ENCODE results near the gene BUD31. TPM values are rescaled to one million over a fixed set of nuclear protein-coding genes. Genes with fewer than 3 reads are reported as not detected.

BUD31 gene
- total RNA-seq, 2 experiments from 2014 or later: 143 to 149 TPM

DNA sequence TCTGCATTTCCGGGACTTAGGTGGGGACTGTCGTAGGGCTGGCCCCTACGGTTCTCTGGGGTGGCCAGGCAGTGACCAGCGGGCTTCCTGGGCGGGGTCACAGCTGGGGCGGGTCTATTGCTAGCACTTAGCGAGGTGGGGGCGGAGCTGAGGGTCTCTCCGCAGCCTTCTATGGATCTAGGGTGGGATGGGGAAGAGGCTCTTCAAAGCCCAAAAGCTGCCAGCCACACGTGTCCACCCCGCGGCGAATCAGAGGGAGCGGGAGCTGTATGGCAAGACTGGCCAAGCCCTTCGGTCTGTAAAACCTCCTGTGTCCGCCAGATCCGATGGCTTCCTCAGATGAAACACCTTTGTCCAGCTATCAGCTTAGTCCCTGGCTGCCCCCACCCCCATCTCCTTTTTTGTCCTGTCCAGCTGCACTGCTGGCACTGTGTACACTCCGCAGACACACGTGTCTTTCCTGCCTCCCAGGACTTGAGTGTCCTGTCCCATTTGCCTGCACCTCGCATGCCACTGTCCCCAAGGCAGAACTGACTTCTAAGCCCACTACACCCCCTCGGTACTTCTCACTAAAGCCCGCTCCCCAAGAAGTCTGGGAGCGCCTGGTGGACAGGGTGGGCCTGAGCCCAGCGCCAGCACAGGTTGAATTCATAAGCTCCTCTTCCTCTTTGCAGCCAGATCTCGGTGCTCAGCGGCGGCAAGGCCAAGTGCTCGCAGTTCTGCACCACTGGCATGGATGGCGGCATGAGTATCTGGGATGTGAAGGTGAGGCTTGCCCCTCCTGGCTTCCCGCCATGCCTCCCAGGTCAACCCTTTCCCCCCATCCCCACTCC, 15.2 kb upstream of the BUD31 start:
- Mint-ChIP-seq H3K36me3 (peaks cover 53% of the 10 kb centered on the region), H3K4me1 (ENCODE audit: low read depth) (peaks cover 20% of the 10 kb centered on the region), H3K27me3 (no peaks in the 10 kb centered on the region), H3K27ac (peak overlapping the region; percentile 76), H3K9me3 (no peaks in the 10 kb centered on the region), H3K4me3 (peak overlapping the region; percentile 55)
- intact Hi-C loops (cut with micrococcal nuclease): loop anchor here (2.0 kb wide), 1 partner anchor 15 kb away; the partner anchor contains the start of genes BUD31 and PDAP1
- ChIA-PET CTCF (no interaction called here), POLR2A (interaction anchor here (0.6 to 2.6 kb wide), 5 partner anchors 9 to 38 kb away, joined by 4 to 7 read pairs (median 6); partner anchors contain the start of gene BUD31)
- DNase-seq: no peak

DNA sequence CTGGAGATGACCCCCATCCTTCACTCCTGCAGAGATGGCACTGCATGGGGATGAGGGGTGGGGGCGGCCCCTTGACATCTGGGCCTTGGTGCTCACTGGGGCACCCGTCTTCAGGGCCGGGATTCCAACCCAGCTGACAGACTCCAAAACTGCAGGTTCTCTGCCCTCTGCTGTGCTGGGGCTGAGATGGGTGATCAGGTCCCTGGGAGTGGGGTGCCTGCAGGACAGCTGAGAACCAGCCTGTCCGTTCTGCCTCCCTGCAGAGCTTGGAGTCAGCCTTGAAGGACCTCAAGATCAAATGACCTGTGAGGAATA, 14.6 kb upstream of the BUD31 start:
- no peaks in the 10 kb centered on the region for H3K9me3 Mint-ChIP-seq
- H3K36me3 Mint-ChIP-seq: peaks cover 57% of the 10 kb centered on the region
- no peak overlapping the region for H3K4me3 Mint-ChIP-seq
- no peak for DNase-seq
- ChIA-PET CTCF (no interaction called here), POLR2A (interaction anchor here (0.6 to 2.6 kb wide), 5 partner anchors 8 to 39 kb away, joined by 4 to 7 read pairs (median 6); partner anchors contain the start of gene BUD31)
- H3K27me3 Mint-ChIP-seq: no peaks in the 10 kb centered on the region
- H3K4me1 Mint-ChIP-seq (ENCODE audit: low read depth): peaks cover 20% of the 10 kb centered on the region
- intact Hi-C loops (cut with micrococcal nuclease): no loop called here
- peak overlapping the region; percentile 49 for H3K27ac Mint-ChIP-seq

DNA sequence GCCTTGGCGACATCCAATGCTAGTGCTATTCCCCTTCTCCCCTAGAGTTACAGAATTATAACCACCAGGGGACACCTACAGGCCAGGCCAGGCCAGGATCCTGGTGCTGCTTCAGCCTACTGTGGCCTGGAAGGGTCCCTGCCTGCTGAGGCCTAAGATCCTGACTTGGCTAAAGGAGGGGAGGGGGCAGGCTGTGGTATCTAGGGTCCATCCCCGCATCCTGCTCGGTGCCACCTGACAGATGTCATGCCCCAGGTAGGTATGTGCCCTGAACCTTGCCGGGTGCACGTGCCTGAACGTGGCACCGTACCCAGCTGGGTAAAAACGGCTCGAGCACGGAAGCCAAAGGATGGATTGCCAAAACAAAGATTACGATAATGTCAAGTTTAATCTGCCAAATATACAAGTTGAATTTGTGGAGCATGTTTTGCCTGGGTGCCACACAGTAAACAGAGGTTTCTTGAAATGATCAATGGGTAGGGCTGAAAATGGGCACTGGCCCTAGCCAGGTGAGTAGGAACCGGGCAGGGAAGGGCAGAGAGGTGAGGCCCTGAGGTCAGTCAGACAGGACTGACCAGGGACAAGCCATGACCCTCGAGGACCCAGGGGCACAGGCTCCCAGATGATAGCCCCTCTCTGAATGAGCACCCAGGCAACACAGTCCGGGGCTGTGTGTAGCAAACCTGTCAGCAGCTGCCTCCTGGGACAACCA, 13.0 kb upstream of the BUD31 start:
- Mint-ChIP-seq H3K4me3 (no peak overlapping the region), H3K4me1 (ENCODE audit: low read depth) (peaks cover 20% of the 10 kb centered on the region), H3K27ac (peak overlapping the region; percentile 51), H3K36me3 (peaks cover 56% of the 10 kb centered on the region), H3K27me3 (no peaks in the 10 kb centered on the region), H3K9me3 (no peaks in the 10 kb centered on the region)
- intact Hi-C loops (cut with micrococcal nuclease): no loop called here
- ChIA-PET CTCF (no interaction called here), POLR2A (interaction anchor here (0.5 to 2.5 kb wide), 3 partner anchors 10 to 46 kb away, joined by 3 to 8 read pairs (median 7); no protein-coding TSS in a partner anchor)
- no peak for DNase-seq

DNA sequence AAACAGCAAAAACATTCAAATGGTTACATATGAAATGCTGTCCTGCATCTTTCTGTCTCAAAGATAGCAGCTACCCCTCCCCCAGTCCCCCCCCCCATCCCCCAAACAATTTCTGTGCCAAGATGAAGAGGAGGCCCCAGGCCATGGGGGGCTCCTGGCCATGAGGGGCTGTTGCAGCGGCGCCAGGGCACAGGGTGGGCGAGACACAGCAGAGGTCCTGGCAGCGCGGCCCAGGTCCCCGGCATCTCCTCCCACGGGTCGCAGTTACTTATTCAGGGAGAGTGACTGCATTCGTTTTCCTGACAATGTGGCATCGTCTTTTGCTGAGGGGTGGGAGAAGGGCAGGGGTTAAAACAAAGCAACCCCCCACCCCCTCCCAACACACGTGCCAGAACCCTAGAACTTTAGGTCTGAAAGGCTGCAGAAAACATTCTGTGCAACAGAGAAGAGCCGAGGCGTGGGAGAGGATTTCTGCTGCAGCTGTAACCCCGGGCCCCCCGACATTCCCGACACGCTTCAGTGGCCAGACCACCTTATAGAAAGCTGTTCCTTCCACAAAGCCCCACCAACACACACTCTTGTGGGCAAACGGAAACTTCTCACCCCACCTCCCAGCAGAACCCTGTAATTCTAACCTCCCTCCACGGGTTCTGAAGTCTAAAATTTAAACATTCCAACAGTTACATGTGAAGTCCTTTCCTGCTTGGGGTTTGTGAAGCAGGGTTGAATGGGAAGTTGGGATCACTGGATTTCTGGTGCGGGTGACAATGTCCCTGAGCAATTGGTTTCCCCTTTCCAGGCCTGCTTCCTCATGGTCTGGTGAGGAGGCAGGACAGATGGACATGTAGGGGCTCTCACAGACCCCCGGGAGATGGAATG, 12.1 kb upstream of the BUD31 start:
- no peaks in the 10 kb centered on the region for H3K27me3 Mint-ChIP-seq
- H3K4me3 Mint-ChIP-seq: no peak overlapping the region
- CTCF ChIA-PET: no interaction called here
- intact Hi-C loops (cut with micrococcal nuclease): no loop called here
- POLR2A ChIA-PET: interaction anchor here (0.5 to 2.5 kb wide), 3 partner anchors 10 to 45 kb away, joined by 3 to 8 read pairs (median 7); no protein-coding TSS in a partner anchor
- H3K9me3 Mint-ChIP-seq: no peaks in the 10 kb centered on the region
- no peak for DNase-seq
- peak overlapping the region; percentile 51 for H3K27ac Mint-ChIP-seq
- peaks cover 58% of the 10 kb centered on the region for H3K36me3 Mint-ChIP-seq
- peaks cover 20% of the 10 kb centered on the region for H3K4me1 Mint-ChIP-seq (ENCODE audit: low read depth)

DNA sequence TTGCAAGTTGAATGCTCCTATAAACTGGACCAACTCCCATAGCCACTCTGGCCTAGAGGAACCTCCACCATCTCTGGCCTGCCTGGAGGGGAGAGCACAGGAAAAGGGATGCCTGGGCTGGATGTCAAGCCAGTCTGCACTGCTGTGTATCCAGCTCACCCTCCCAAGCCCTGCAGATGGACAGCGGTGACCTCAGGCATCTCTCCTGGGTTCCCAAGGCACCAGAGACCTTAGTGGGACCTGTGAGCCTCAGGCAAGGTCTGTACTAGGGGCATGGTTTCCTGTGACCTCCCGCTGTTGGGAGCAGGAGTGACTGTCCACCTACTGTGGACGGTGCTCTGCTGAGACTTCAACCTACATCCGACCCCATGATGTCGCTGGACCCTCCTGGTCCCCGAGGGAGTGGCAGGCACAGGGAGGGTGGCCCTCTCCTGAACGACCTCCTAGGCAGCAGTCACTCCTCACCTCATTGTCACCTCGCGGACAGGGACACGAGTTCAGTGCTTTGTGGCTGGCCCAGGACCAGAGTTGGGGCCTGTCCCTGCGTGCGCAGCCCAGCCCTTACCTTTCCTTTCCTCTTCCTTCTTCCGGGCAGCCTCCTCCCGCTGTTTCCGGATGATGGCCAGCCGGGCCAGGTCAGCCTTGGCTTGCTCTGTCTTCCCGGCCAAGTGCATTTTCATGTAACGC, 11.3 kb upstream of the BUD31 start:
- Mint-ChIP-seq H3K4me3 (peak overlapping the region; percentile 1), H3K36me3 (peaks cover 57% of the 10 kb centered on the region), H3K9me3 (no peaks in the 10 kb centered on the region), H3K27me3 (no peaks in the 10 kb centered on the region), H3K4me1 (ENCODE audit: low read depth) (peaks cover 16% of the 10 kb centered on the region), H3K27ac (peak overlapping the region; percentile 50)
- ChIA-PET POLR2A (interaction anchor here (2.0 to 2.5 kb wide), 3 partner anchors 9 to 17 kb away, joined by 7 to 8 read pairs (median 7); no protein-coding TSS in a partner anchor), CTCF (no interaction called here)
- intact Hi-C loops (cut with micrococcal nuclease): no loop called here
- DNase-seq: no peak

DNA sequence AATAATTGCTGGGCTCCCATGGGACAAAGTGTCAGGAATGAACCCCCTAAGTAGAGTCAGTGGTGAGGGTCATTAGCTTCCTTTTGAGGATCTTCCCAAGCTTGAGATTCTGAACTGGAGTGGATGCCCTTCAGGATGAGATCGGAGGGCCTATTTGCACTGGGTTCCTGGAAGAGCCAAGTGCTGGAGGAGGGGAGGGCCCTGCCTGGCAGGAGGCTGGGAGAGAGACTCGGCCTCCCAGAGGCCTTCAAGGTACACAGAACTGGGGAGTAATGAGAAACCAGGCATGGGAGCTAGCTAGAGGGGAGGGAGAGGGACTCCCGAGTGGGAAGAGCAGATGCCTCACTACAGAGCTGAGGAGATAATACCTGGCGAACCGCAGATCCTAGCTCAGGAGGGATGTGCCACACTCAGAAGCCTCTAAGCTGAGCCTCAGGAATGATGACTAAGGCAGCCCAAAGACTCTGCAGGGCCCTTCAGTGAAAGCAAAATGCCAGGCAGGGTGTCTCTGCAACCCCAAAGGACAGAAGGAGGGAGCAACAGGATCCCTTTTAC, 9.8 kb upstream of the BUD31 start:
- CTCF ChIA-PET: no interaction called here
- Mint-ChIP-seq H3K4me3 (no peak overlapping the region), H3K27ac (peak overlapping the region; percentile 50), H3K36me3 (peaks cover 51% of the 10 kb centered on the region), H3K27me3 (no peaks in the 10 kb centered on the region), H3K4me1 (ENCODE audit: low read depth) (peaks cover 5% of the 10 kb centered on the region), H3K9me3 (no peaks in the 10 kb centered on the region)
- intact Hi-C loops (cut with micrococcal nuclease): no loop called here
- no peak for DNase-seq
- POLR2A ChIA-PET: interaction anchor here (0.6 to 2.7 kb wide), 5 partner anchors 8 to 101 kb away, joined by 3 to 11 read pairs (median 4); partner anchors contain the start of genes BUD31, PDAP1 and ZNF394

DNA sequence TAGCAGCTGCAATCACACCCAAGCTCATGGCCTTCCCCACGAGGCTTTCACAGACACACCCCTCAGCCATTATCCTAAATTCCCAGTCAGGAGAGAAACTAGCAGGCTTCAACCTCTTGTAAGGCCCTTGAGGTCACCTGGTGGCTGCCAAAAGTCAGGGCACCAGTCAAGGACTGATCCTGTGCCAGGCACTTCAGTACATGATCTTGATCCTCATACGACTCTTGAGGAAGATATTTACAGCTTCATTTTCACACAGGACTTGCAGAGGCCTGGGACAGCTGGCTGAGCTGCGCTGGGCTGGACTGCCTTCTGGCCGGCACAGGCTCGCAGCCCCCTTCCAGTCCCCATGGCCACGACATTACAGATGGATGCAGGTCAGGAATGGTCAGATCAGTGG, 9.2 kb upstream of the BUD31 start:
- Mint-ChIP-seq H3K9me3 (no peaks in the 10 kb centered on the region), H3K36me3 (peaks cover 50% of the 10 kb centered on the region), H3K4me1 (ENCODE audit: low read depth) (peaks cover 8% of the 10 kb centered on the region), H3K4me3 (no peak overlapping the region), H3K27me3 (no peaks in the 10 kb centered on the region), H3K27ac (peak overlapping the region; percentile 50)
- intact Hi-C loops (cut with micrococcal nuclease): no loop called here
- CTCF ChIA-PET: no interaction called here
- POLR2A ChIA-PET: interaction anchor here (0.6 to 2.7 kb wide), 6 partner anchors 8 to 100 kb away, joined by 3 to 11 read pairs (median 4); partner anchors contain the start of genes BUD31, PDAP1 and ZNF394
- DNase-seq: no peak

DNA sequence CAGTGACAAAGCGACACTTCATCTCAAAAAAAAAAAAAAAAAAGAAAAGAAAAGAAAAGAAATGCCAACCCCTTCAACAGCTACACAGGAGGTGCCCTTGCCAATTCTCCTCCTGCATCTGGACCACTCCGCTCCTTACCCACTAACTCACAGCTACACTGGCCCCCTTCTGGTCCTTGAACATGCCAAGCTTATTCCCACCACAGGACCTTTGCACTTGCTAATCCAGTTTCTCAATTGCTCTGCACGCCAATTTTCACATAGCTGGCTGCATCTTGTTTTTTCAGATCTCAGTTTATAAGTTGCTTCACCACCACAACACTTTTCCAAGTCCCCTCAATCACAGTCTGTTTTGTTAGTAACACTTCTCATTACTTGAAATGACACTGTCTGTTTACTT, 5.9 kb upstream of the BUD31 start:
- no peak overlapping the region for H3K4me3 Mint-ChIP-seq
- no peak overlapping the region for H3K27ac Mint-ChIP-seq
- no peaks in the 10 kb centered on the region for H3K9me3 Mint-ChIP-seq
- H3K36me3 Mint-ChIP-seq: peaks cover 37% of the 10 kb centered on the region
- DNase-seq: no peak
- ChIA-PET CTCF (no interaction called here), POLR2A (interaction anchor here (2.3 kb wide), 1 partner anchor 9 kb away, joined by 7 read pairs; no protein-coding TSS in a partner anchor)
- no peaks in the 10 kb centered on the region for H3K27me3 Mint-ChIP-seq
- peaks cover 26% of the 10 kb centered on the region for H3K4me1 Mint-ChIP-seq (ENCODE audit: low read depth)
- intact Hi-C loops (cut with micrococcal nuclease): loop anchor here (10.0 kb wide), 1 partner anchor 152 kb away; the partner anchor contains the start of genes FAM200A and ZNF655

DNA sequence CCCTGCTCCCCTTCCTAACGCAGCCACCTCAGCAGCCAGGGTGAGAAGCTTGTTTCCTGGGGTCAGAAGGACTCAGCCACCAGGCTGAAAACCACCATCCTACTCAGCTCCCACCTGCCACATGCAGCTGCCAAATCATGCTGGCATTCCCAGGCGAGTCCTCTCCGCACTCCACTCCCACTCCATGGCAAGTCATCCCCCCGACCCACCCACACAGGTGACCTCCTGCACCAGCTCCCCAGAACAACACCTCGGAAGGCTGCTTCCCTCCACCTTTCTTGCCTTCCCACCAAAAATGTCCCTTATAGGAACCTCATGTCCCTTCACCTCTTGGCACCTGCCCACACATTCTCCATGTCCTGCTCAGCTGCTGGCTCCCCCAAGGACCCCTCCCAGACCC, 5.0 kb upstream of the BUD31 start:
- POLR2A ChIA-PET: interaction anchor here (2.3 kb wide), 1 partner anchor 10 kb away, joined by 7 read pairs; no protein-coding TSS in a partner anchor

DNA sequence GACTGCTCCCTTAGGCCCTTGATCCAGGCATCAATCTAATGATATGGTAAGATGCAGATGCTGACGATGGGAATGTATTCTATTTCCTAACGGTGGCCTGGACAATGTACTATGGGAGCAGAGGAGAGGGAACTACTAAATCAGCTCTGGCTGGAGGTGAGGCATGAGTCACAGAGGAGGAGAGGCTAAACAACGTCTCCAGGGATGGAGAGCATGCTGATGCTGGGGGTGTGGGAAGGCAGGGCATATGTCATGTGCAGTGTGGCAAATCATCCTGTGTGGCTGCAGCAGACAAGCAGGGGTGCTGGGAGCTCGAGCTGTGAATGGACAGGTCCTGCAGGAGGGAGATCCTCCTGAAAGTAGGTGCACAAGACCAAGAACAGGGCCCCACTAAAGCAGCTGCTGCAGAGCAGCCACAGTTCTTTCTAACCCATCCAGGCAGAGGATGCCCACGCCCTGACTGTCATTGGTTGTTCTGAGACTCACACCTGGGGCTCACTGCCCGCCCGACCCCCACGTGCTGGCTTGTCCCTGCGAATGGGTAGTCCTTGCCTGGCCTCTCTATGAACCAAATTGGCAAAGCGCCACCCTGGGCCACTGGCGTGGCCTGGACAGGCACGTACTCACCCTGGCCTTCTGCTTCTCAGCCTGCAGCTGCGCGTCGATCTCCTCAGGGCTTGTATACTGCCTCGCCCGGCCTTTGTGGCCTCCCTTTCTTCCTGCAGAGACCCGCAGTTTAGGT, 4.4 kb upstream of the BUD31 start:
- no peak overlapping the region for H3K4me3 Mint-ChIP-seq
- H3K9me3 Mint-ChIP-seq: no peaks in the 10 kb centered on the region
- CTCF ChIA-PET: interaction anchor here (1.2 kb wide), 1 partner anchor 12 kb away, joined by 3 read pairs; no protein-coding TSS in a partner anchor
- POLR2A ChIA-PET: no interaction called here
- intact Hi-C loops (cut with micrococcal nuclease): loop anchor here (10.0 kb wide), 1 partner anchor 150 kb away; the partner anchor contains the start of genes FAM200A and ZNF655
- H3K27ac Mint-ChIP-seq: no peak overlapping the region
- H3K27me3 Mint-ChIP-seq: no peaks in the 10 kb centered on the region
- peaks cover 36% of the 10 kb centered on the region for H3K36me3 Mint-ChIP-seq
- H3K4me1 Mint-ChIP-seq (ENCODE audit: low read depth): peaks cover 24% of the 10 kb centered on the region
- no peak for DNase-seq

More for the DNA sequence above, 5.0 kb upstream of the BUD31 start:
- no peak for DNase-seq
- Mint-ChIP-seq H3K27me3 (no peaks in the 10 kb centered on the region), H3K4me1 (ENCODE audit: low read depth) (peaks cover 24% of the 10 kb centered on the region), H3K27ac (no peak overlapping the region), H3K36me3 (peaks cover 32% of the 10 kb centered on the region), H3K4me3 (no peak overlapping the region), H3K9me3 (no peaks in the 10 kb centered on the region)
- CTCF ChIA-PET: no interaction called here
- intact Hi-C loops (cut with micrococcal nuclease): loop anchor here (10.0 kb wide), 1 partner anchor 151 kb away; the partner anchor contains the start of genes FAM200A and ZNF655

All from activated CD4-positive, alpha-beta memory T cell treated with anti-CD3 and anti-CD28 coated beads for 36 hours (primary cell).